ENCODE measurements around the gene PDLIM3.
"Not testable (repeated sequence)": the region's sequence is repeated elsewhere in the genome, so short reads cannot be mapped to it uniquely, and the experiment has no call there.

Gene PDLIM3

DNA sequence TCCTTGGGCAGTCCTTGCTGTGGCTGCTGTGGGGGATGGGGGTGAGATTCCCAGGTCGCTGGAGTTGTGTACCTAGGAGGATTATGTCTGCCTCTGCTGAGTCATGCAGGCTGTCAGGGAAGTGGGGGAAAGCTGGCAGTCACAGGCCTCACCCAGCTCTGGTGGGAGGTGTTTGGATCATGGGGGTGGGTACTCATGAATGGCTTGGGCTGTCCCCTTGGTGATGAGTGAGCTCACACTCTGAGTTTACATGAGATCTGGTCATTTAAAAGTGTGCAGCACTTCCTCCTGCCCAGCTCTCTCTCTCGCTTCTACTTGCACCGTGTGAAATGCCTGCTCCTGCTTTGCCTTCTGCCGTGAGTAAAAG, 24.6 kb upstream of the PDLIM3 start:
- Histone ChIP-seq H3K27ac (no peak overlapping the region), H3K4me1 (ENCODE audit: control insufficient read depth in 1 of 2, insufficient read depth in 1 of 2, low read depth in 1 of 2, low read length in 1 of 2) (no peaks in the 10 kb centered on the region), H3K4me3 (ENCODE audit: low read depth in 1 of 2, low read length in 1 of 2) (no peak overlapping the region), H3K9me3 (no peaks in the 10 kb centered on the region), H3K36me3 (no peaks in the 10 kb centered on the region), H3K27me3 (peaks cover 2% of the 10 kb centered on the region)
- no peak for TF ChIP-seq CTCF (IDR thresholded peaks at IDR 0.05)

- not testable (repeated sequence) for H3K36me3 ChIP-seq; H3K4me1 ChIP-seq (ENCODE audit: control insufficient read depth in 1 of 2, insufficient read depth in 1 of 2, low read depth in 1 of 2, low read length in 1 of 2); H3K4me3 ChIP-seq (ENCODE audit: low read depth in 1 of 2, low read length in 1 of 2); H3K27me3 ChIP-seq; H3K9me3 ChIP-seq; H3K27ac ChIP-seq
Measured at GRCh38 chr4:185559251-185559914, 24.1 kb upstream of the PDLIM3 start.

DNA sequence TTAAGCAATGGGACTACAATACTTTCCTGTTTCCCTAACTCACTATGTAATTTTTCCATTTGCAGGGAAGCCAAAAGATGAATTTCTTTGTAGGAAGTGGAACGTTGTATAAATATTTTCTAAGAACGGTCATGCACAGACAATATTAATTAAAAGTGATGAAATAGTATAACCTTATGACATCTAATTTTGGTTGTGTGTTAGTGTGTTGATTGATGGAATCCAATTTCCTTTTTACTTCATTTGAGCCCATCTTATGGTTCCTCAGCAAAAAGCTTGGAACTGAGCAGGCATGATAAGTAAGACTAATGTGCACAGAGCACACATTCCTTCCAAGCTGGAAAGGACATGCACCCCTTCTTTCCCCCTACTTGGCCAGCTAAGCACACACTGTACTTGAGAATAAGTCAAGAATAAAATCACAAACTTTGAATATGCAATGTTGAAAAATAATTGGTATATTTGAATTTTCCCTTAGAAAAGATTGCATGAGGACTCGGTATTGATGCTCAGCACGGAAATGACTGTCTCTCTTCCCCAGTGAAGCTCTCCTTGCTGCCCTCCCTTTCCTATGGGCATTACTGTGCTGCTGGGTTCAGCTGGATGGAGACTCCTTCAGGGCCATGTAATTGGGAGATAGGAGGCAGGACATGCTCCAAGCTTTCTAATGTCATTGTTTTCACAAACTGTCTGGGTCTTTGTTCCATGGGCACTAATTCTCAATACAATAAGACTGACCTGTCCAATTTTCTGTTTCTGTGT, 19.2 kb upstream of the PDLIM3 start:
- no peak for TF ChIP-seq CTCF (IDR thresholded peaks at IDR 0.05)

DNA sequence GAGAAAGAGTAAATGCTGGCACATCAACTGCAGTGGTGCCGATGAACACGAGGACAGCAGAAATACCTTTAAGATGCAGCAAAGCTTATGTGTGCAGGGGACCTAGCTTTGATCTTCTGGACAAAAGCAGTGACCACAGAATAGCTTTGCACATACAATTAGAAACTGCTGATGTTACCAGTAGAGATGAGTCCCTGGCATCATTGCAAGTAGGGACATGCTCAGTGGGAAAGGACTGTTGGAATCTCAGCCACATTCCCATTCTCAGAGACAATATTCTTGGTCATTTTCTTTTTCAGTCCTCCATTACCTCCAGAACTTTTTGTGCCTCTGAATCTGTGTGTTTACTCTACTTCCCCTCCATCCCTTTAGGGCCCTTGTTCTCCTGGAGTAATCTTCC, 16.9 kb upstream of the PDLIM3 start:
- H3K27ac ChIP-seq, result no peak overlapping the region
- H3K27me3 ChIP-seq, result peaks cover 21% of the 10 kb centered on the region
- no peaks in the 10 kb centered on the region for H3K4me1 ChIP-seq (ENCODE audit: control insufficient read depth in 1 of 2, insufficient read depth in 1 of 2, low read depth in 1 of 2, low read length in 1 of 2)
- H3K9me3 ChIP-seq, result no peaks in the 10 kb centered on the region
- no peaks in the 10 kb centered on the region for H3K36me3 ChIP-seq
- no peak overlapping the region for H3K4me3 ChIP-seq (ENCODE audit: low read depth in 1 of 2, low read length in 1 of 2)
- TF ChIP-seq CTCF (IDR thresholded peaks at IDR 0.05), result no peak

More for the DNA sequence above, 19.2 kb upstream of the PDLIM3 start:
- Histone ChIP-seq H3K27me3 (peaks cover 14% of the 10 kb centered on the region), H3K36me3 (no peaks in the 10 kb centered on the region), H3K9me3 (no peaks in the 10 kb centered on the region), H3K4me3 (ENCODE audit: low read depth in 1 of 2, low read length in 1 of 2) (no peak overlapping the region), H3K27ac (no peak overlapping the region), H3K4me1 (ENCODE audit: control insufficient read depth in 1 of 2, insufficient read depth in 1 of 2, low read depth in 1 of 2, low read length in 1 of 2) (no peaks in the 10 kb centered on the region)

DNA sequence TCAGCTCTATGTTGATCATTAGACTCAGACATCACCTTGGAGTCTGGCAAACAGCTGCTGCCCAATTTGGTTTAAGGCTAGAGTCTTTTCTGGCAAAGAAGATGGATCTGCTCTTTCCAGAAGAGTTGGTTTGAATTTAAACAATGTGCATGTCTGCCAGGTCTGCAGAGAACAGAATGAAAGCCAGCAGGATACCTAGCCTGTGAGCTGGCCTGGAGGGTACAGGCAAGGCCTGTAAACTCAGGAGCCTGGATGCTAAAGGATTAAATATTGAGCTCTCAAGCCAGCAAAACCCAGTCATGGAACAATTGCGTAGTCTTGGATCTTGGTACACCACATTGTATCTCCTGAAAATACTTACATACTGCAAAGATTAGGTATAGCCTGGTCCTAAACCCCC, 15.6 kb upstream of the PDLIM3 start:
- Histone ChIP-seq H3K4me1 (ENCODE audit: control insufficient read depth in 1 of 2, insufficient read depth in 1 of 2, low read depth in 1 of 2, low read length in 1 of 2) (no peaks in the 10 kb centered on the region), H3K9me3 (no peaks in the 10 kb centered on the region), H3K4me3 (ENCODE audit: low read depth in 1 of 2, low read length in 1 of 2) (no peak overlapping the region), H3K36me3 (no peaks in the 10 kb centered on the region), H3K27ac (no peak overlapping the region), H3K27me3 (peaks cover 33% of the 10 kb centered on the region)
- no peak for TF ChIP-seq CTCF (IDR thresholded peaks at IDR 0.05)

GRCh38 chr4:185549095-185549639, 13.9 kb upstream of the PDLIM3 start:
- Histone ChIP-seq H3K9me3 (no peaks in the 10 kb centered on the region), H3K4me1 (ENCODE audit: control insufficient read depth in 1 of 2, insufficient read depth in 1 of 2, low read depth in 1 of 2, low read length in 1 of 2) (no peaks in the 10 kb centered on the region), H3K4me3 (ENCODE audit: low read depth in 1 of 2, low read length in 1 of 2) (no peak overlapping the region), H3K27me3 (peaks cover 31% of the 10 kb centered on the region), H3K27ac (no peak overlapping the region), H3K36me3 (no peaks in the 10 kb centered on the region)
- TF ChIP-seq CTCF (IDR thresholded peaks at IDR 0.05), result no peak
